ENCODE measurements around the gene ANKRD44. TPM values are rescaled to one million over a fixed set of nuclear protein-coding genes. Genes with fewer than 3 reads are reported as not detected.

ANKRD44 gene
- total RNA-seq, 4 donors from 2014 or later = 22.8 to 69.1 (median 37.5) TPM

DNA sequence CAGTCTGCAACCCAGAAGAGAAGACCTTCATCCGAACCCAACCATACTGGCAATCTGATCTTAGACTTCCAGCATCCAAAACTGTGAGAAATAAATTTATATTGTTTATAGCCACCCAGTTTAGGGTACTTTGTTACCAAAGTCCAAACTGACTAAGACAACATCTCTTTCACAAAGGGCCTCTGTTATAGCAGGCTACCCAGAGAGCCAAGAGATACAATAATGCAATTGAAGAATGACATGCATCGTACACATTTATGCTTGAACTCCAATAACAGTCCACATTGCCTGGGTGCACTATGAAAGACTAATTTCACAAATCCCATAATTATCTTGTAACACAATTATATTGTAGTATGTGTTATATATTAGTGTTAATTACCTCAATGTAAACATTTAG lies 39.1 kb upstream of the ANKRD44 start:
- TF ChIP-seq, protein P1, sequence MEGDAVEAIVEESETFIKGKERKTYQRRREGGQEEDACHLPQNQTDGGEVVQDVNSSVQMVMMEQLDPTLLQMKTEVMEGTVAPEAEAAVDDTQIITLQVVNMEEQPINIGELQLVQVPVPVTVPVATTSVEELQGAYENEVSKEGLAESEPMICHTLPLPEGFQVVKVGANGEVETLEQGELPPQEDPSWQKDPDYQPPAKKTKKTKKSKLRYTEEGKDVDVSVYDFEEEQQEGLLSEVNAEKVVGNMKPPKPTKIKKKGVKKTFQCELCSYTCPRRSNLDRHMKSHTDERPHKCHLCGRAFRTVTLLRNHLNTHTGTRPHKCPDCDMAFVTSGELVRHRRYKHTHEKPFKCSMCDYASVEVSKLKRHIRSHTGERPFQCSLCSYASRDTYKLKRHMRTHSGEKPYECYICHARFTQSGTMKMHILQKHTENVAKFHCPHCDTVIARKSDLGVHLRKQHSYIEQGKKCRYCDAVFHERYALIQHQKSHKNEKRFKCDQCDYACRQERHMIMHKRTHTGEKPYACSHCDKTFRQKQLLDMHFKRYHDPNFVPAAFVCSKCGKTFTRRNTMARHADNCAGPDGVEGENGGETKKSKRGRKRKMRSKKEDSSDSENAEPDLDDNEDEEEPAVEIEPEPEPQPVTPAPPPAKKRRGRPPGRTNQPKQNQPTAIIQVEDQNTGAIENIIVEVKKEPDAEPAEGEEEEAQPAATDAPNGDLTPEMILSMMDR (IDR thresholded peaks at IDR 0.05; ENCODE audit: low read depth) = no peak

DNA sequence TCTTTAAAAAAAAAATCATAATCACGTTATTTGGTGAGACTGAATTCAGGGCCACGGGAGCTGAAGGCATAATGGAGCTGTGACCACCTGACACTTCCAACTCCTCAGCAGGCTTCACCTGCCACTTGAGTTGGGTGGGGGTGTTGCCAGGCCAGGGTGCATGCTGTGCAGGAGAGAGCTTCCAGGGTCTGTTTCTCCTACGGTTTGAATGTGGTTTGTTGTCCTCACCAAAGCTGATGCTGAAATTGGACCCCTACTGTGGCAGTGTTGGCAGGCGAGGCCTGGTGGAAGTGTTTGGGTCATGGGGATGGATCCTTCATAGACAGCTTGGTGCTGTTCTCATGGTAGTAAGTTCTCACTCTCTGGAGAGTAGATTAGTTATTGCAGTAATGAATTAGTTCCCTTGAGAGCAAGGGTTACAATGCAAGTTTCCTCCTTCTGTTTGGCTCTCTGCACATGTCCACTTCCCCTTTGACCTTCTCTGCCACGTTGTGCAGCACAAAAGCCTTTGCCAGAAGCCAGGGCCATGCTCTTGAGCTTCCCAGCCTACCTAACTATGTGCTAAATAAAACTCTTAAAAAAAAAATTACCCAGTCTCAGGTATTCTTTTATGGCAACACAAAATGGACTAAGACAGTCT lies 38.3 kb upstream of the ANKRD44 start:
- TF ChIP-seq, protein P1 (IDR thresholded peaks at IDR 0.05; ENCODE audit: low read depth) = no peak

DNA sequence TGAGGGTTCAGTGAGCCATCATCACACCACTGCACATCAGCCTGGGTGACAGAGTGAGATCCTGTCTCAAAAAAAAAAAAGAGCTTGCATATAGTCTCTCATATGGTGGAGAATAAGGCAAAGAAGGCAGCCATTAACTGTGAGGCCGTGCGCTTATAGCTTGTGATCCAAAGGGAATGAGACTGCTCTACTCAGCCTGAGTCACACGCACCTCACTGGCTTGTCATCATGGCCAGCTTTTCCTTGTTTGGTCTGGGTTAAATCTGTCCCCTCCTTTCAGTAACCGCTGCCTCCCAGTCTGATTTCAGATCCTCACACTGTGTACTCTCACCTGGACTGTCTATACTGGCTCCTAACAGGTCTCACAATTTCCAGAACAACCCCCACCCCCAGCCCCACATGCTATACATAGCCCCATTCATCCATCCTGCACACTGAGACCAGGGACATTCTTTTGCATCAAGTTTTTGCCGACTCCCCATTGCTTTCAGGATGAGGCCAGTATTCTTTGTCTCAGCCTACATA lies 35.3 kb upstream of the ANKRD44 start:
- TF ChIP-seq, protein P1 (IDR thresholded peaks at IDR 0.05; ENCODE audit: low read depth) = no peak

DNA sequence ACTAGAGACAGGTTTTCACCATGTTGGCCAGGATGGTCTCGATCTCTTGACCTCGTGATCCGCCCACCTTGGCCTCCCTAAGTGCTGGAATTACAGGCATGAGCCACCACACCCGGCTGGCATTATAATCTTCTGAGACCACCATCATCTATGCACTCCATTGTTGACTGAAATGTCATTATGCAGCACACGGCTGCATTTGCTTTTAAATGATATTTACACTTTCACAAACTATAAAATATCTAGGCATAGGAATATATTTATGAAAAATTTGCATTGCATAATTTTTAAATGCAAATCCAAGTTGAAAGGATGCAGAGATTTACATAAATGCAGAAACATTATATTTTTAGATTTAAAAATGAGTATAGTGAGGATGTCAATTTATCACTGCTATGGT lies 30.0 kb upstream of the ANKRD44 start:
- TF ChIP-seq, protein P1 (IDR thresholded peaks at IDR 0.05; ENCODE audit: low read depth) = no peak

DNA sequence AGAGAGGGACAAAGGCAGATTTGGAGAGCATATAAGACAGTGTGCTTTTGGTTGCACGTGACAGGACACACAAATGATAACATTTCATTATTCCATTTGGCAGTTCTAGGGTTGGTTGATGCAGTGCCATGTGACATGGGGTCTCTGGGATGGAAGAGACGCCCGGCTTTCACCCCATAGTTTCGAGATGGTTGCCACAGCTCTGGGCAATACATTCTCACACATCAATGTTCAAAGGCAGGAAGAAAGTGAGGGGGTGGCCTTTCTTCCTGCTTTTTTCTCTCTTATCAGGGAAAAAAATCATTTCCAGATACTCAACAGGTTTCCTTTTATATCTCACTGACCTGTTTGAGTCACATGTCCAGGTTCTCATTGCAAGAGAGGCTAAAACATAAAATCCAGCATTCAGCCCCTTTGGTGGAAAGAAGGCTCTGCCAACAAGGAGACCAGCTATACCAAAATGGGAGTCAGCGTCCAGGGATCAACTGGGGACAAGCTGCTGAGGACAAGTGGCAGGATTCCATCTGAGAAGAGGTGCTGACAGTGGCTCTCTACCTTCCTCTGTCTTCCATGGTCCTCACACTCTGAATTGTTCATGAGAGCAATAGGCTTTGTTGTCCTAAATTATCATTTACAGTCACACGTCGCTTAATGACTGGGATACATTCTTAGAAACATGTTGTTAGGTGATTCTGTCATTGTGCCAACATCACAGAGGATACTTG lies 29.1 kb upstream of the ANKRD44 start:
- TF ChIP-seq, protein P1 (IDR thresholded peaks at IDR 0.05; ENCODE audit: low read depth) = no peak

DNA sequence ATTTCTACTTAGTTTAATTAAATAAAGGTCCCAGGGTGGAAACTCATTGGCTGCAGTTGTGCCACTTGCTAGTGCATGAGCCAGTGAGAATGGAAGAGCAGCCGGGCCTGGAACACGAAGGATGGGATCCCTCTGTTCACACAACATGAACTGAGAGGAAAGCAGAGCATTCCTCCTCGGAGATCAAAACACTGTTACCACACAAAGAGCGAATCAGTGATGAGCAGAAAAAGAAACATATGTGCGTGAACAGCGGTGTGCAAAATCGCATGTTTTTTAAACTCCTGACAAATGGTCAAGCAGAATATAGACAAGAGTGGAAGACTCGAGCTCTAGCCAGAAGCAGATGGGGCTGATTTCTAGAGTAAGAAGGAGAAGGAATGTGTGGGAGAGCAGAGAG lies 28.4 kb upstream of the ANKRD44 start:
- TF ChIP-seq, protein P1 (IDR thresholded peaks at IDR 0.05; ENCODE audit: low read depth) = no peak

DNA sequence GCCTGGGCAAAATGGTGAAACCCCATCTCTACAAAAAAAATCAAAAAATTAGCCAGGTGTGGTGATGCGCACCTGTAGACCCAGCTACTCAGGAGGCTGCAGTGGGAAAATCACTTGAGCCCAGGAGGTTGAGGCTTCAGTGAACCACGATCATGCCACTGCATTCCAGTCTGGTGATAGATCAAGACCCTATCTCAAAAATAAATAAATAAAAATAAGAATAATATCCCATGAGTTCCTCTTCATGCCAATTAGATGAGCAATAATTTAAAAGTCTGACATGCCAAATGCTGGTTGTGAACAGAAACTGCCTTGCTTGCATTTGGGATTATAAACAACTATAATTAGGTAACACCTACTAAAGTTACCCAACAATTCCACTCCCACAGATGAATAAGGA lies 22.1 kb upstream of the ANKRD44 start:
- TF ChIP-seq, protein P1 (IDR thresholded peaks at IDR 0.05; ENCODE audit: low read depth) = no peak
